ENCODE data around the gene ANKRD53. TPM values are rescaled to one million over a fixed set of nuclear protein-coding genes. Genes with fewer than 3 reads are reported as not detected.
"Not testable (repeated sequence)": the region's sequence is repeated elsewhere in the genome, so short reads cannot be mapped to it uniquely, and the experiment has no call there.

ANKRD53 gene
- polyA plus RNA-seq, 1 donor, result 2.3 TPM

- H3K27me3 ChIP-seq (ENCODE audit: control insufficient read depth, insufficient read depth, low read length), result no peaks in the 10 kb centered on the region
- no peaks in the 10 kb centered on the region for H3K9me3 ChIP-seq (ENCODE audit: control insufficient read depth, low read depth, low read length)
- no CpG with 5 or more reads among the region's 8 CpGs for WGBS (ENCODE audit: insufficient coverage, low lambda C conversion rate)
- no peak overlapping the region for H3K27ac ChIP-seq (ENCODE audit: low read length)
- H3K4me1 ChIP-seq (ENCODE audit: control insufficient read depth, insufficient read depth, low read length), result no peaks in the 10 kb centered on the region
- H3K36me3 ChIP-seq (ENCODE audit: control insufficient read depth, insufficient read depth, low read length), result no peaks in the 10 kb centered on the region
- H3K4me3 ChIP-seq (ENCODE audit: low read length), result no peak overlapping the region
- DNase-seq, result no peak
Observed at GRCh38 chr2:71018625-71019024, 40.2 kb downstream of the ANKRD53 start.

GRCh38 chr2:71019989-71020388 lies 41.6 kb downstream of the ANKRD53 start:
- not testable (repeated sequence) for DNase-seq; H3K9me3 ChIP-seq (ENCODE audit: control insufficient read depth, low read depth, low read length); H3K27ac ChIP-seq (ENCODE audit: low read length); H3K4me3 ChIP-seq (ENCODE audit: low read length); H3K4me1 ChIP-seq (ENCODE audit: control insufficient read depth, insufficient read depth, low read length); H3K36me3 ChIP-seq (ENCODE audit: control insufficient read depth, insufficient read depth, low read length); H3K27me3 ChIP-seq (ENCODE audit: control insufficient read depth, insufficient read depth, low read length)
- WGBS (ENCODE audit: insufficient coverage, low lambda C conversion rate), result 100% methylated on average over 5 of the region's 6 CpGs

- not testable (repeated sequence) for H3K27me3 ChIP-seq (ENCODE audit: control insufficient read depth, insufficient read depth, low read length); H3K9me3 ChIP-seq (ENCODE audit: control insufficient read depth, low read depth, low read length); H3K27ac ChIP-seq (ENCODE audit: low read length); H3K4me1 ChIP-seq (ENCODE audit: control insufficient read depth, insufficient read depth, low read length); DNase-seq; H3K4me3 ChIP-seq (ENCODE audit: low read length); H3K36me3 ChIP-seq (ENCODE audit: control insufficient read depth, insufficient read depth, low read length)
- WGBS (ENCODE audit: insufficient coverage, low lambda C conversion rate), result no CpG with 5 or more reads among the region's 14 CpGs
Observed at GRCh38 chr2:71021394-71021793, 43.0 kb downstream of the ANKRD53 start.

- H3K27me3 ChIP-seq (ENCODE audit: control insufficient read depth, insufficient read depth, low read length); H3K4me1 ChIP-seq (ENCODE audit: control insufficient read depth, insufficient read depth, low read length); H3K4me3 ChIP-seq (ENCODE audit: low read length); H3K36me3 ChIP-seq (ENCODE audit: control insufficient read depth, insufficient read depth, low read length); H3K27ac ChIP-seq (ENCODE audit: low read length); H3K9me3 ChIP-seq (ENCODE audit: control insufficient read depth, low read depth, low read length); DNase-seq: not testable (repeated sequence)
- no CpG with 5 or more reads among the region's 15 CpGs for WGBS (ENCODE audit: insufficient coverage, low lambda C conversion rate)
Observed at GRCh38 chr2:71023553-71024243, 45.3 kb downstream of the ANKRD53 start.

Other genes with a start within 250 kb of the ANKRD53 start
- 4.0 TPM for gene ADD2, start 210.4 kb upstream of the ANKRD53 start, polyA plus RNA-seq
- gene FIGLA, start 188.0 kb upstream of the ANKRD53 start, polyA plus RNA-seq, result not detected
- gene CLEC4F, start 158.0 kb upstream of the ANKRD53 start, polyA plus RNA-seq, result 2.9 TPM
- 1.9 TPM for gene CD207, start 142.8 kb upstream of the ANKRD53 start, polyA plus RNA-seq
- 0.34 TPM for gene VAX2, start 78.1 kb upstream of the ANKRD53 start, polyA plus RNA-seq
- gene ATP6V1B1, start 42.7 kb upstream of the ANKRD53 start, polyA plus RNA-seq, result 1.6 TPM
- 43.6 TPM for gene TEX261, start 16.2 kb downstream of the ANKRD53 start, polyA plus RNA-seq
- gene NAGK, start 90.0 kb downstream of the ANKRD53 start, polyA plus RNA-seq, result 74.0 TPM
- 26.0 TPM for gene MCEE, start 151.6 kb downstream of the ANKRD53 start, polyA plus RNA-seq
- gene MPHOSPH10, start 152.0 kb downstream of the ANKRD53 start, polyA plus RNA-seq, result 34.4 TPM
- gene PAIP2B, start 248.5 kb downstream of the ANKRD53 start, polyA plus RNA-seq, result 4.1 TPM

Data from large intestine (tissue), 3 donors.